Thoracic aorta endothelial cell (primary cell): ENCODE results near the gene ZNF333. TPM values are rescaled to one million over a fixed set of nuclear protein-coding genes. Genes with fewer than 3 reads are reported as not detected.

Source experiments
- total RNA-seq: library from RNA; depleted of rRNA; stranded (reverse); fragments of >200 nt; gene quantifications from 2 replicates; pipeline ENCODE4 v1.2.3, GENCODE V29; 2012

Gene ZNF333
- 13.4 and 14.8 TPM in 2 replicates for total RNA-seq

DNA sequence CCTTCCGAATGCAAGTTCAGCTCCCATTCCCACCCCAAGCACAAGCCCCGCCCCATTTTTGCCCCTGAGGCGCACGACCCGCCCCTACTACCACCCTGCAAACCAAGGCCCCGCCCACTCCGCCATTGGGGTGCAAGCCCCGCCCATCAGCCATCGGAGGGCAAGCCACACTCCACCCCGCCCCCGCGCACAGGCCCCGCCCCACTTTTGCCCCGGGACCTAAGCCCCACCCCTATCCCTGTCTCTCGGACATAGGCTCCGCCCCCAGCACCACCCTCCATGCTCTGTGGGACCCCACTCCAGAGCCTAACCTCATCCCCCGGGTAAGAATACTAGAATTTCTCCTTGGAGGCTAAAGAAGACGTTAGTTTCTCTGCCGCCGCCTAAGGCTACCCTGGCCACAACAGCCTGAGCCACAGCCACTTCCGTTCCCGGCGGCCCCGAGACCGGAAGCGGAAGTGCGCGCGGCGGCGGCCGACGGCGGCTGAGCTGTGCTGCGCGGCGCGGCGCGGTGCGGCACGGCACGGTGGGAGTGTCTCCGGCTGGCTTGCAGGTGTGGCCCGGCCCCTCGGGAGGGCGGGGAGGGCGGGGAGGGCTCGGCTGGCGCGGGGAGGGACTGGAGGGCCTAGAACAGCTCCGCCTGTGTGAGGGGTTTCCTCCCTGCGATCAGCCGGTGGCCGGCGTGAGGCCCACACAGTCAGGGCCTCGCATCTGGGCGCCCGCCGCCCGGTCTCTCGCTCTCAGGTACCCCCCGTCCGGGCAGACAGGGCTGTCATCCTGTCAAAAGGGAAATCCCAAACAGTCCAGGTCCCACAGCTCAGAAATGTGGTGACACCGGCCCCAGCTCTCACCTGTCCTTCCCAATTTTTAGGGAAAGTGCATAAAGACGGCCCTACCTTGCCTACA is at the start of gene ZNF333:
TSS of gene ZNF333 (plus strand) at position 451 of the 906 bp plus-strand sequence. CDS start 3,444 bp downstream, outside the sequence.

DNA sequence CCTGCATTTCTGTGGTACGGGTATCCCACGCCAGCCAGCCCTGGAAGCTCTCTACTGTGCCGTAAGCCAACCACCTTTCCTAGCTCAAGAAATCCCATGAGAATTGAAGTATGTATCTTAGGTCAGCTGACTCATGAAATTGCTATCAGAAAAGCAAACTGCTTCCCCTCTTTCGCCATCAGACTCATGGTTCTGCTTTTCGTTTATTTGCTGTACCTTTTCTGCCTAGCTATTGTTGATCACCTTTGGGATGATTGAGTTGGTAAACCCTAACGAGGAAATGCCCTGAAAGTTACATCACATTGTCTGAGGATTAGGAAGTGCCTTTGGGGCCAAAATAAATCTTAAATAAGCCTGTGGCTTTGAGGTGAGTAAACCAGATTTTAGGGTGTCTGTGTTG is 15.1 kb upstream of the ZNF333 start, which contains the start of gene ADGRE3:
TSS of gene ADGRE3 (minus strand) at position 81 of the 400 bp plus-strand sequence. CDS start at position 7, 74 bp downstream.

DNA sequence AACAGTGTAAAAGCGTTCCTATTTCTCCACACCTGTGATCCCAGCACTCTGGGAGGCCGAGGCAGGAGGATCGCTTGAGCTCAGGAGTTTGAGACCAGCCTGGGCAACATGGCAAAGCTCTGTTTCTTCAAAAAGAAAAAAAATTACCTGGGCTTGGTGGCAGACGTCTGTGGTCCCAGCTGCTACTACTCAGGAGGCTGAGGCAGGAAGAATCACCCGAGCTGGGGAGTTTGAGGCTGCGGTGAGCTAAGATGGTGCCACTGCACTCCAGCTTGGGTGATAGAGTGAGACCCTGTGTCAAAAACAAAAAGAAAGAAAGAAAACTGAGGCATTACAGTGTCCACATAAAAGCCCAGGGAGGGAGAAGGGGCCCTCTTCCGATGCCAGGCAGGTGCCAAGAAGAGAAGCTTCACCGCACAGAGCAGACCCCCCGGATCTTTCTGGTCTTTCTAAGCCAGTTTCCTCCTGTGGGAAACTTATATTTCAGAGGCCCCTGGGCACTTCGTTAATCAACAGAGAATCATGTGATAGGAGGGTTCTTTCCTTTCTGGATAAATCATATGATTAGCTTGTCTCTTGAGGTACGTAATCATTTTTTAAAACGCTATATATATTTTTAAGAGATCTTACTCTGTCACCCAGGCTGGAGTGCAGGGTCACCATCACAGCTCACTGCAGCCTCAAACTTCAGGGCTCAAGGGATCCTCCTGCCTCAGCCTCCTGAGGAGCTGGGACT is 88.4 kb downstream of the ZNF333 start, which contains the start of gene ADGRE2:
TSS of gene ADGRE2 (minus strand) at position 451 of the 736 bp plus-strand sequence. CDS start 1,804 bp downstream, outside the sequence.

Other genes starting within 250 kb of the ZNF333 start
- 0.07 and 0.27 TPM in 2 replicates for gene PTGER1, start 214.7 kb upstream of the ZNF333 start, total RNA-seq
- 87.1 and 106 TPM in 2 replicates for gene GIPC1, start 193.9 kb upstream of the ZNF333 start, total RNA-seq
- 54.4 and 58.1 TPM in 2 replicates for gene DNAJB1, start 171.7 kb upstream of the ZNF333 start, total RNA-seq
- 22.6 and 38.4 TPM in 2 replicates for gene TECR, start 160.5 kb upstream of the ZNF333 start, total RNA-seq
- 165 and 173 TPM in 2 replicates for gene NDUFB7, start 118.0 kb upstream of the ZNF333 start, total RNA-seq
- gene CLEC17A, start 107.0 kb upstream of the ZNF333 start, total RNA-seq, result not detected in 2 replicates
- not detected in 2 replicates for gene ADGRE3, start 15.2 kb upstream of the ZNF333 start, total RNA-seq
- gene ADGRE2, start 88.5 kb downstream of the ZNF333 start, total RNA-seq, result not detected in 2 replicates
- gene OR7A5, start 145.1 kb downstream of the ZNF333 start, total RNA-seq, result not detected in 2 replicates
- gene OR7C1, start 145.1 kb downstream of the ZNF333 start, total RNA-seq, result not detected in 2 replicates
- not detected in 2 replicates for gene OR7A10, start 158.9 kb downstream of the ZNF333 start, total RNA-seq
- not detected in 2 replicates for gene OR7A17, start 196.1 kb downstream of the ZNF333 start, total RNA-seq